ENCODE results near the gene TIMM9.

DNA sequence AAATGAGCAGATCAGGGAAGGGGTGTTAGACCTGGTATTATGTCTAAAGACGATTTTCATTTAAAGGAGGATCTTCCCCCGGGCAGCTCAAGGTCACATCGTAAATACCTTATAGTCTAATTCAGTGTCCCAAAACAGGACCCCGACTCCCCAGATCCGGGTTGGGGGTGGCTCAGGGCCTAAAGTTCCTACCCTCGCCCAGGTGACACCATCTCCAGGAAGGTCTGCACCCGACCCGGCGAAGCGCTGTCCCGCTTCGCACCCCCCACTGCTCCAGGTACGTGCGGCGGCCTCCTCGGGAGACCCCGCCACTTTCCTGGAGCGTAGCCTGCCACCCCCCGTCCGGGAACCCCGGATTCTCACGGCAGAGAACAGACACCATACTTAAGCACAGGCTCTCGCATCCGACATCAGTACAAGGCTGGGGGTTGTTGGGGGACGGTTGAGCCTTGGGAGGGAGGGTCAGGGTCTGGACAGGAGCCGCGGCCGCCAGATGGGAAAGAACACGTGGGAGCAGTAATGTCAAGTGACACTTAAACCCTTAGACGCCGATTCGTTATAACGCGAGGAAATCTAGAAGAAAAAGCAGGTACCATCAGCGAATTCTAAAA is 556 bp downstream of the TIMM9 start:
- TF ChIP-seq SUZ12 (IDR thresholded peaks at IDR 0.05; ENCODE audit: extremely low read depth, insufficient read depth, insufficient read length) (no peak), YY1 (IDR thresholded peaks at IDR 0.05; ENCODE audit: insufficient read depth, insufficient read length) (no peak)
